ENCODE data around the gene SLC24A4.

Gene SLC24A4

DNA sequence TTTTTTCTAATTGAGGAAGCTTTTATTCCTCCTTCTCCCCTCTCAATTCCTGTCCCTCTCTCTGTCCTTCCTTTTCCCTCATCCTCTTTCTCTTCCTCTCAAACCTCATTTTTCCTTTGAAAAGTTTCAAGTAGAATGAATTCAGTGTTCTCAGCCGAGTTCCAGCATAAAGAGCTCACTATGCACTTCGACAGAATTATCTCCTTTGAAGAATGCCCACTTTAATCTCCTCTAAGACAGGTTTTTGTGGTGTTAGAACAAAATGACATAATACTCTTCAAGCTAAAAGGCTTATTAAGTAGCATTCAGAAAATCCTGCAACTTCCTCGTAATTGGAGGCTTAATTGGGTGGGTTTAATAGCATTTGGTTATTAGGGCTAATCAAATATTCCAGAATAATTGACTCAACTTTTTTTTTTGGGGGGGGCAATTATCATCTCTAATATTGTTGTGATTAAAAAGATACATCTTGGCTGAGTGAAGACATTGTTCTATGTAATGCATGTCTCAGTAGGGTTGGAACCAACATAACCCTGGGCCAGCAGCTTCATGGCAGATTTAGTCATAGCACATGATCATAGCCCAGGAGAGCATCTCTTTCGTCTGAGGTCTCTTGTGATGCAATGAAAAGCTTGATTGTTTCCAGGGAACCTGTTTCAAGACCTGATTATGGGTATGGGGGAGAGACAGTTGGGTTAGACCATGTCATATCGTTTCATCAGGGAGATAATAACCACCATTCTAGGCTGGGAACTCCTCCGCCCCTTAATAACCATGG, 25.0 kb upstream of the SLC24A4 start:
- TF ChIP-seq, protein P1, sequence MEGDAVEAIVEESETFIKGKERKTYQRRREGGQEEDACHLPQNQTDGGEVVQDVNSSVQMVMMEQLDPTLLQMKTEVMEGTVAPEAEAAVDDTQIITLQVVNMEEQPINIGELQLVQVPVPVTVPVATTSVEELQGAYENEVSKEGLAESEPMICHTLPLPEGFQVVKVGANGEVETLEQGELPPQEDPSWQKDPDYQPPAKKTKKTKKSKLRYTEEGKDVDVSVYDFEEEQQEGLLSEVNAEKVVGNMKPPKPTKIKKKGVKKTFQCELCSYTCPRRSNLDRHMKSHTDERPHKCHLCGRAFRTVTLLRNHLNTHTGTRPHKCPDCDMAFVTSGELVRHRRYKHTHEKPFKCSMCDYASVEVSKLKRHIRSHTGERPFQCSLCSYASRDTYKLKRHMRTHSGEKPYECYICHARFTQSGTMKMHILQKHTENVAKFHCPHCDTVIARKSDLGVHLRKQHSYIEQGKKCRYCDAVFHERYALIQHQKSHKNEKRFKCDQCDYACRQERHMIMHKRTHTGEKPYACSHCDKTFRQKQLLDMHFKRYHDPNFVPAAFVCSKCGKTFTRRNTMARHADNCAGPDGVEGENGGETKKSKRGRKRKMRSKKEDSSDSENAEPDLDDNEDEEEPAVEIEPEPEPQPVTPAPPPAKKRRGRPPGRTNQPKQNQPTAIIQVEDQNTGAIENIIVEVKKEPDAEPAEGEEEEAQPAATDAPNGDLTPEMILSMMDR (IDR thresholded peaks at IDR 0.05; ENCODE audit: low read depth, low read length): no peak

DNA sequence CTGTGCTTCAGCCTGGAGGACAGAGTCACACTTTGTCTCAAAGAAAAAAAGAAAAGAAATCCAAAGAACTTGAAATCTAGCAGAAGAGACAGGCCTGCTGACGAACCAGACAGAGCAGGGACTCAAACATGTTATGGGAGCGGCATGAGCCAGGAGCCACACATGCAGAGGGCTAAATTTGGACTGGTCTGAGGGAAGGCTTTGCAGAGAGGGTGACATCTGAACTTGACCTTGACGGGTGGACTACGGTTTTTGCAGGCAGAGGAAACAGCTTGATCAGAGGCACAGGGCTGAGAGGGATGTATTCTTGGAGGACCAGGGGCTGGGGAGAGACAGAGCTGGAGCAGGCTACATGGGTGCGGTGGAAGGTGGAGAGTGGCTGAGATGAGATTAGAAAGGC, 20.5 kb upstream of the SLC24A4 start:
- TF ChIP-seq, protein P1 (IDR thresholded peaks at IDR 0.05; ENCODE audit: low read depth, low read length): no peak
- DNase-seq (ENCODE audit: low read depth in 2 of 2): no peak
- H3K4me3 ChIP-seq (replicated peaks in 1 of 2; ENCODE audit: low read depth in 2 of 2, low read length in 2 of 2): no peak overlapping the region

More for the DNA sequence above, 25.0 kb upstream of the SLC24A4 start:
- H3K4me3 ChIP-seq (replicated peaks in 1 of 2; ENCODE audit: low read depth in 2 of 2, low read length in 2 of 2): no peak overlapping the region
- no peak for DNase-seq (ENCODE audit: low read depth in 2 of 2)

DNA sequence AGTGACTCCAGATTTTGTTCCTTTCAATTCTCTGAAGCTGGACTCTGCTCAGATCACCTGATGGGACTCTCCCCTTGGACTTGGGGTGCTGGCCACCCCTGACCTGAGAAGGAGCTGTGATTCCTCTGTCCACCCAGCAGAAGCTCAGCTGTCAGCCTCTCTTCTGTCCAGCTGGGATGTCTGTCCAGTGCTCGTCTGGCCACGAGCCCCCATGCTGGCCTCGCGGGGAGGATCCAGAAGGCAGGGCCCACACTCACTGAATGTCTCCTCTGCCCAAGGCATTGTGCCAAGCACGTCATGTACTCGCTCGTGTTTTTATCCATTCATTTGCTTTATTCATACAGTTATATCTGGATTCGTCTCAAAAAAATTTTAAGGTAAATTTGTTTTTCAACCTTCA, 14.2 kb upstream of the SLC24A4 start:
- no peak overlapping the region for H3K4me3 ChIP-seq (replicated peaks in 1 of 2; ENCODE audit: low read depth in 2 of 2, low read length in 2 of 2)
- TF ChIP-seq, protein P1 (IDR thresholded peaks at IDR 0.05; ENCODE audit: low read depth, low read length): no peak

DNA sequence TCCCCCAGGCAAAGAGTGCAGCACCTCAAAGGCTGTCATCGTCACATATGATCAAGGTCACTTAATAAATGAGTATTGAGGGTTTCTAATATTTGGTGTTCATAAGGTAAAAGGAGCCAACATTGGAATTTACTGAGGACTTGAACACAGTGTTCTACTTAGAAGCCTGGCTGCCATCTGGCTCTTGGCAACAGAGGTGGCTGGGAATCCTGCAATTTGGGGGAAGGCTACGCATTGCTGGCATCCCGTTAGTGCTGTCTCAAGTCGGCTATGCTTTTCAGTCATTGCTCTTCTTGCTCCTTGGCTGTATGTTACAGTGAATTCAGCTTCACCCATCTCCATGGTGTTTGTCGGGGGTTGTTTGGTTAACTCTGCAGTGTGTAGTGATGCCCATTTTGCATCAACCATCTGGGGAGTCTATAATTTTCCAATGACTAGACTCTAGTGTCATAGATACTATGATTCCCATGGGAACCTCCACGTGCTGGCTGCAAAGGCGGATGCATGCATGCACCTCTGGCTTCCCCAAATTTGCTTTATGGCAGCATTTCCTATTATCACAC, 12.9 kb upstream of the SLC24A4 start:
- TF ChIP-seq, protein P1 (IDR thresholded peaks at IDR 0.05; ENCODE audit: low read depth, low read length): no peak
- no peak overlapping the region for H3K4me3 ChIP-seq (replicated peaks in 1 of 2; ENCODE audit: low read depth in 2 of 2, low read length in 2 of 2)
- no peak for DNase-seq (ENCODE audit: low read depth in 2 of 2)

More for the DNA sequence above, 14.2 kb upstream of the SLC24A4 start:
- DNase-seq (ENCODE audit: low read depth in 2 of 2): no peak

DNA sequence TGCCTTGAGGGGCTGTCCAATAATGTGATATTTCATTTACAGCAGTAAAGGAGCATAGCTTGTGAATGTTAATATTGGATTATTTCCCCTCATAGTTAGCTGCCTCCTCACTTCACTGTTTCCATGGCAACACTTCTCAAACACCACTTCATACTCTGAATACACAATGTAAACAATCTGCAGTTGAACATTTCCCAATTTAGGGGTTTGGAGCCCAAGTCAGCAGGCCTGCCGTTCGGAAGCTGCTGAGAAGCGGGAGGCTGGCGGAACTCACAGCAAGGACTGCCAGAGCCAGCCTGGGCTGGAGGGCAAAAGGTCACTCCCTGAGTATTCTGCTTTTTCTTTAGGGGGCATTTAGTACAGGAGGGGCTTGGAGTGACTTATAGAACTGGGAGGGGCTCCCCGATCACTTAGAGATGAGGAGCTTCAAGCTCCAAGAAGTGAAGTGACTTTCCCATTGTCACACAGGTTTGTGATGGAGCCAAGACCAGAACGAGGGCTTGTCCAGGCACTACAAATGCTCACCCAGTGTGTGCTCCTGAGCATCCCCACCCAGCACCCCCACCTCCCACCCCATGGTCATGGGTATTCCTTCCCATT, 12.1 kb upstream of the SLC24A4 start:
- no peak for DNase-seq (ENCODE audit: low read depth in 2 of 2)
- TF ChIP-seq, protein P1 (IDR thresholded peaks at IDR 0.05; ENCODE audit: low read depth, low read length): no peak
- H3K4me3 ChIP-seq (replicated peaks in 1 of 2; ENCODE audit: low read depth in 2 of 2, low read length in 2 of 2): no peak overlapping the region

DNA sequence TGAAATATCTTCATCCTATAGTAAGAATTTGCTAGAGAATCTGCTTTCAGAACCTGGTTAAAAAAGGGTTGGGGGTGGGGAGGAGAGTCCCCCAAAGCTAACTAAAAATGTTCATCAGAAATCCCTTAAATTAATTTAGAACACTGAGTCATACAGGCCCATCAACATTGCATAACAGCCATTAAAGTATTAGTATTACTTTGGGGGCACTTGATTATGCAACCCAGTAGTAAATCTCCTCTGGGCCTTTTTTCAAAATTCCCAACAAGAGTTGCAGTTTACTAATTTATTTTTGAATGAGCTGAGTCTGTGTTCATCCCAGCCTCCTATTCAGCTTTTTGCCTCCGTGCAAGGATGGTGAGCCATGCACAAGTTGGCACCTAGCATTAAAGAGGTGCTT, 8.8 kb upstream of the SLC24A4 start:
- TF ChIP-seq, protein P1 (IDR thresholded peaks at IDR 0.05; ENCODE audit: low read depth, low read length): no peak
- no peak for DNase-seq (ENCODE audit: low read depth in 2 of 2)
- H3K4me3 ChIP-seq (replicated peaks in 1 of 2; ENCODE audit: low read depth in 2 of 2, low read length in 2 of 2): no peak overlapping the region
